ENCODE data around the gene GALNT13. TPM values are rescaled to one million over a fixed set of nuclear protein-coding genes. Genes with fewer than 3 reads are reported as not detected.

Gene GALNT13
- polyA plus RNA-seq, 1 donor, result 1.6 TPM

DNA sequence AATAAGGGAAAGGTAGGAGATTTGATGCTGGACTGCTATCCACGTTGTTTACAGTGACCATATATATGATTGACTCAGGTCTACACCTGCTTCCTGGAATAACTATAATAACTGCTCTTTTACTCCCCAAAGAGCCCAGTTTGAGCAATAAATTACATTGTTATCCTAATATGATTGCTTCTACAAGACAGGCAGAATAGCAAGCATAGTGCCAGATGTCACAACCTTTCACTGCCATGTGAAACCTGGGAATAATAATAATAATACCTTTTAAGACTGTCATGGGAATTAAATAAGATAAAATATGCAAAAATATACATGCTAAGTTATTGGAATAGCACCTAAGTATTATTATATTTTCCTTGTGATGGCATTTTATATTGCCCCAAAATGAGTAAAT, 298.7 kb downstream of the GALNT13 start:
- Histone ChIP-seq H3K9me3 (ENCODE audit: control insufficient read depth, low read depth, low read length) (no peaks in the 10 kb centered on the region), H3K36me3 (ENCODE audit: control insufficient read depth, insufficient read depth, low read length) (no peaks in the 10 kb centered on the region), H3K27me3 (ENCODE audit: control insufficient read depth, insufficient read depth, low read length) (no peaks in the 10 kb centered on the region), H3K4me1 (ENCODE audit: control insufficient read depth, insufficient read depth, low read length) (no peaks in the 10 kb centered on the region), H3K4me3 (ENCODE audit: low read length) (no peak overlapping the region), H3K27ac (ENCODE audit: low read length) (no peak overlapping the region)
- WGBS (ENCODE audit: insufficient coverage, low lambda C conversion rate), result no CpG with 5 or more reads among the region's 1 CpG
- DNase-seq, result no peak

DNA sequence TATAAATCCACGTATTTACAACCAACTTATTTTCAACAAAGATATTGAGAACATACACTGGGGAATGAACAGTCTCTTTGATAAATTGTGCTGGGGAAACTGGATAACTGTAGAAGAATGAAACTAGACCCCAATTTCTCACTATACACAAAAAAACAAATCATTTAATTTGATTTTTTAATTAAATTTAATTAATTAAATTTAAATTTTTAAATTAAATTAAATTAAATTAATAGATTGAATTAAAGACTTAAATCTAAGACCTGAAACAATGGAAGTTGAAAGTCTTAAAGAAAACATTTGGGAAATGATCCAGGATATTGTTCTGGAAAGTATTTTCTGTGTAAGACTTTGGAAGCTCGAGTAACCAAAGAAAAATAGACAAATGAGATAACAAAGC, 301.4 kb downstream of the GALNT13 start:
- DNase-seq, result no peak
- H3K27me3 ChIP-seq (ENCODE audit: control insufficient read depth, insufficient read depth, low read length), result no peaks in the 10 kb centered on the region
- H3K9me3 ChIP-seq (ENCODE audit: control insufficient read depth, low read depth, low read length), result no peaks in the 10 kb centered on the region
- H3K36me3 ChIP-seq (ENCODE audit: control insufficient read depth, insufficient read depth, low read length), result no peaks in the 10 kb centered on the region
- no peak overlapping the region for H3K4me3 ChIP-seq (ENCODE audit: low read length)
- no peak overlapping the region for H3K27ac ChIP-seq (ENCODE audit: low read length)
- H3K4me1 ChIP-seq (ENCODE audit: control insufficient read depth, insufficient read depth, low read length), result no peaks in the 10 kb centered on the region
- WGBS (ENCODE audit: insufficient coverage, low lambda C conversion rate), result 89% methylated on average over 2 of the region's 2 CpGs

DNA sequence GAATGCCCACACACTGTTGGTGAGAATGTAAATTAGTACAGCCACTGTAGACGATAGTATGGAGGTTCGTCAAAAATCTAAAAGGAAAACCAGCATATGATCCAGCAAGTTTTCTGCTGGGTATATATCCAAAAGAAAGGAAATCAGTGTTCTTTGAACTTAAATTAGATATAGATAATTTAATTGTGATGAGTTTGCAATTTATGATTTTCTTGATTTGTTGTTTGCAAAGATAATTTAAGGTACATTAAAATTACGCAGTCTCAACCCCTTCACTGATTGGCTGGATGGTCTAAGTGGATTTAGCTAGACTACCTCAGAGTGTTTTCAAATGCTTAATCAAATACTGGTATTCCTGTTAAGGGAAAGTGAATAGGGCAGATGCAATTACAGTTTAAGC, 302.2 kb downstream of the GALNT13 start:
- Histone ChIP-seq H3K36me3 (ENCODE audit: control insufficient read depth, insufficient read depth, low read length) (no peaks in the 10 kb centered on the region), H3K4me1 (ENCODE audit: control insufficient read depth, insufficient read depth, low read length) (no peaks in the 10 kb centered on the region), H3K27me3 (ENCODE audit: control insufficient read depth, insufficient read depth, low read length) (no peaks in the 10 kb centered on the region), H3K27ac (ENCODE audit: low read length) (no peak overlapping the region), H3K9me3 (ENCODE audit: control insufficient read depth, low read depth, low read length) (no peaks in the 10 kb centered on the region), H3K4me3 (ENCODE audit: low read length) (no peak overlapping the region)
- DNase-seq, result no peak
- 90% methylated on average over 3 of the region's 3 CpGs for WGBS (ENCODE audit: insufficient coverage, low lambda C conversion rate)

DNA sequence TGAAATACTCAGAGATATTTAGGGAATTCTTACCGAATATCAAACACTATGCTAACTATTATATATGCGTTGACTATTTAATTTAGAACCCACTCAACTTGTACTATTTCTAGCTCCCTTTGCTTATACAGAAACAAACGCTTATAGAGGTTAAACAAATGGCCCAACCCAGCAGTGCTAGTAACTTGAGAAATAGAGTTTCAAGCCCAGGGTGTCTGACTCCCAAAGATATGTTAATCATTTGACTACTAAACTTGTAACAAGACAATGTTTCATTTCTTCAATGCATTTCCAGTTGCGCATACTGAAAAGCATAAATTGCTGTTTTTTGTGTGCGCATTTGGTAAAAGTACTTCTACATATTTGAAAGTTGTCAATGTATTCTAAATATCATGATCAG, 310.3 kb downstream of the GALNT13 start:
- no peaks in the 10 kb centered on the region for H3K4me1 ChIP-seq (ENCODE audit: control insufficient read depth, insufficient read depth, low read length)
- WGBS (ENCODE audit: insufficient coverage, low lambda C conversion rate), result 84% methylated on average over 5 of the region's 5 CpGs
- no peak overlapping the region for H3K27ac ChIP-seq (ENCODE audit: low read length)
- DNase-seq, result no peak
- H3K36me3 ChIP-seq (ENCODE audit: control insufficient read depth, insufficient read depth, low read length), result no peaks in the 10 kb centered on the region
- no peaks in the 10 kb centered on the region for H3K27me3 ChIP-seq (ENCODE audit: control insufficient read depth, insufficient read depth, low read length)
- no peak overlapping the region for H3K4me3 ChIP-seq (ENCODE audit: low read length)
- H3K9me3 ChIP-seq (ENCODE audit: control insufficient read depth, low read depth, low read length), result peaks cover 12% of the 10 kb centered on the region

DNA sequence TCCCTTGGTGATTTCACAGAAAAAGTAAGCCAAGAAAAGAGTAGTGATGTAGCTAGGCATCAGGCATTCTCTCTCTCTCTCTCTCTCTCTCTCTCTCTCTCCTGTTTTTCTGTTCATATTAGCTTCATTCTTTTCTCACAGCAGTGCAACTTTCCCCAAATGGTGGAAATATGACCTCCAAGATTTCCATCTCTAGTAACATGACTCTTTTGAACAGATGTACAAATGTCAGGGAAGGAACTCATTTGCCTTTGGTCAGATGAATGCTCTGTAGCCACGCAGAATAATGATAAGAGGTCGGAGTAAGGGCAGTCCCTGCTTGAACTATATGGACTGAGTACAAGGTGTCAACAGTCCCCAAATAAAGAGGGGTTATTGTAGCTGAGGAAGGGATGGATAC, 316.2 kb downstream of the GALNT13 start:
- Histone ChIP-seq H3K4me1 (ENCODE audit: control insufficient read depth, insufficient read depth, low read length) (no peaks in the 10 kb centered on the region), H3K36me3 (ENCODE audit: control insufficient read depth, insufficient read depth, low read length) (no peaks in the 10 kb centered on the region), H3K4me3 (ENCODE audit: low read length) (no peak overlapping the region), H3K9me3 (ENCODE audit: control insufficient read depth, low read depth, low read length) (peaks cover 21% of the 10 kb centered on the region), H3K27ac (ENCODE audit: low read length) (no peak overlapping the region), H3K27me3 (ENCODE audit: control insufficient read depth, insufficient read depth, low read length) (no peaks in the 10 kb centered on the region)
- no peak for DNase-seq
- WGBS (ENCODE audit: insufficient coverage, low lambda C conversion rate), result no CpG with 5 or more reads among the region's 2 CpGs

DNA sequence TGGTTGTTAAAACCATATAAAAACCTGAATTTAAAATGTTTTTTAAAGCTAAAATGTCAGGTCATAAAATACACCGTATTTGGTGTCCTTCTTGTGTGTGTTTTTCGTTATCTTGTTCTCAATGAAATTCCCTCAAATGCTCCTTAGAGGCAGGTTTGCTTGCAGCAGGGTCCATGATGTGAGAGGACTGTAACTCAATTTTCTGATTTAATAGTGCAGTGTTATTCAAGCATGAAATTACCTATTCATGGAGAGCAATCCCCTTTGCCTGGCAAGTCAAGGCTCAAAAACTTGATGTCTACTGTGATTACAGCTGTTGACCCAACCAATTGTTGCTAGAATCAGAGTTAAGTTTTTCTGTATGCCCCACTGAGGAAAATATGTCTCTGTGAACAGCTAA, 318.2 kb downstream of the GALNT13 start:
- 90% methylated on average over 2 of the region's 2 CpGs for WGBS (ENCODE audit: insufficient coverage, low lambda C conversion rate)
- no peaks in the 10 kb centered on the region for H3K36me3 ChIP-seq (ENCODE audit: control insufficient read depth, insufficient read depth, low read length)
- no peaks in the 10 kb centered on the region for H3K4me1 ChIP-seq (ENCODE audit: control insufficient read depth, insufficient read depth, low read length)
- DNase-seq, result no peak
- peaks cover 16% of the 10 kb centered on the region for H3K9me3 ChIP-seq (ENCODE audit: control insufficient read depth, low read depth, low read length)
- no peak overlapping the region for H3K4me3 ChIP-seq (ENCODE audit: low read length)
- H3K27me3 ChIP-seq (ENCODE audit: control insufficient read depth, insufficient read depth, low read length), result no peaks in the 10 kb centered on the region
- H3K27ac ChIP-seq (ENCODE audit: low read length), result no peak overlapping the region

DNA sequence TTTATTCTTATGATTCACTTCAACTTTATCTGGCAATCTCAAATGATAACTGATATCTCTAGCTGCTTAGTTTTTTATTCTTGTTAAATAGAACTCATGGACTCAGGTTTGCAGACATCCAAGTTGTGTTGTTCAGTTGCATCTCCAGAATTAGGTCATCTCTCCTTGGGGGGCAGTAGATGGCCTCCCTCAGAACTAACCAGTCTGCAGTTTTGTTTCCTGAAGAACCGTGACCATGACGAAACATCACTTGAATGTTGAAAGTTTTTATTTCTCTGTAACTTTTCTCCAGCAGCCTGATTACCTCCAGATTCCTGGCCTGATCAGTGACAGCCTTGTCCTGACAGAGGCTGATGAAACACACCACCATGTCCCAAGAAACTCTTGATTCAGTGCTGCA, 321.5 kb downstream of the GALNT13 start:
- DNase-seq, result no peak
- H3K27ac ChIP-seq (ENCODE audit: low read length), result no peak overlapping the region
- no peaks in the 10 kb centered on the region for H3K27me3 ChIP-seq (ENCODE audit: control insufficient read depth, insufficient read depth, low read length)
- H3K4me3 ChIP-seq (ENCODE audit: low read length), result no peak overlapping the region
- no peaks in the 10 kb centered on the region for H3K36me3 ChIP-seq (ENCODE audit: control insufficient read depth, insufficient read depth, low read length)
- WGBS (ENCODE audit: insufficient coverage, low lambda C conversion rate), result no CpG with 5 or more reads among the region's 2 CpGs
- H3K4me1 ChIP-seq (ENCODE audit: control insufficient read depth, insufficient read depth, low read length), result no peaks in the 10 kb centered on the region
- peaks cover 5% of the 10 kb centered on the region for H3K9me3 ChIP-seq (ENCODE audit: control insufficient read depth, low read depth, low read length)

DNA sequence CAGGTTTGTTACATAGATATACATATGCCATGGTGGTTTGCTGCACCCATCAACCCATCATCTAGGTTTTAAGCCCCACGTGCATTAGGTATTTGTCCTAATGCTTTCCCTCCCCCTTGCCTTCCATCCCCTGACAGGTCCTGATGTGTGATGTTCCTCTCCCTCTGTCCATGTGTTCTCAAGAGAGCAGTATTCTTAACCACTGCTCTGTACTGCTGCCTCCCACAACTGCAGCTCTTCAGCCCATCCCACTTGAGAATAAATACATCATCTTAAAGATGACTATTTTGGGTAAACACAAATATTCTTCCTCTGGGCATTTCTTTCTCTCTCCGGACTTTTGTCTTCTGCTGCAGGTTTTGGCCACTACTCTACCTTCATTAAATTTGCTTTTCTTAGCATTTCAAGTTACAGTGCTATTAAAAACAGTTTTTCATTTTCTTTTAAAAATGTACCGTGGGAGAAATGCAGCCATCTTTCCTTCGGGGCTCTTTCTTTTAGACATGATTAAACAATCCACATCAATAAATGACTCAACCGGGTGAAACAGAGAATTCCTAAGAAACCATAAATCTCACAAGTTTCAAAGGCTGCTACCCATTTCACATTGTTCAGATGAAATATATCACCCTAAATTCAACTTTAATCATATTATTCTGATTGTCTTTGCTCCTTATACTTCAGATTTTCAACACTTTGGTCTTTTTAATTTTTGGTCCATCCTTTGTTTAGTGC, 323.4 kb downstream of the GALNT13 start:
- DNase-seq, result no peak
- H3K9me3 ChIP-seq (ENCODE audit: control insufficient read depth, low read depth, low read length), result peaks cover 5% of the 10 kb centered on the region
- no peak overlapping the region for H3K4me3 ChIP-seq (ENCODE audit: low read length)
- H3K27me3 ChIP-seq (ENCODE audit: control insufficient read depth, insufficient read depth, low read length), result no peaks in the 10 kb centered on the region
- H3K27ac ChIP-seq (ENCODE audit: low read length), result no peak overlapping the region
- H3K36me3 ChIP-seq (ENCODE audit: control insufficient read depth, insufficient read depth, low read length), result no peaks in the 10 kb centered on the region
- 100% methylated on average over 2 of the region's 5 CpGs for WGBS (ENCODE audit: insufficient coverage, low lambda C conversion rate)
- no peaks in the 10 kb centered on the region for H3K4me1 ChIP-seq (ENCODE audit: control insufficient read depth, insufficient read depth, low read length)

DNA sequence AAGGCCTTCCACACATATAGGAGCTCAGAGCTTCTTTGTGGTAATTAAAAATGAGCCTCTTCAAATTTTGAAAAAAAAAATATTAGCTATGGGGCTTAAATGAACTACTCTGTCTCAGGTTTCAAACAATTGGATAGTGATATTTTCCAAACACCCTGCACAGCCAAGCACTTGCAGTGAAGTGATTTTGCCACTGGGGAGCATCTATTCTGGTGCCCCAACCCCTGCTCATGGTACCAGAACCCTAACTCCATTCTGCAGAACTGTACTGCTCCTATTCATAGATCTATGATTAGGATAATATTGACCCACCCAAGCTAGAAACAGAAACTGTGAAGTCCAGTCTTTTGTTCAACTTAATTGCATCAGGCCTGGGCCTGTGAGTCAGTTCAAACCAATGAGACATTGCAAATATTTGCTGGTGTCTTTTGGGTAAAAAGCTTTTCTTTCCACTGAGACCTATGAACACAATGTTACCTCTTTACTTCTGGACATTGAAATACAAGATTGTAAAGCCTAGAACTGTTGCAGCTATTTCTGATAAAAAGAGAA, 324.0 kb downstream of the GALNT13 start:
- Histone ChIP-seq H3K27ac (ENCODE audit: low read length) (no peak overlapping the region), H3K36me3 (ENCODE audit: control insufficient read depth, insufficient read depth, low read length) (no peaks in the 10 kb centered on the region), H3K4me1 (ENCODE audit: control insufficient read depth, insufficient read depth, low read length) (no peaks in the 10 kb centered on the region), H3K4me3 (ENCODE audit: low read length) (no peak overlapping the region), H3K9me3 (ENCODE audit: control insufficient read depth, low read depth, low read length) (peaks cover 5% of the 10 kb centered on the region), H3K27me3 (ENCODE audit: control insufficient read depth, insufficient read depth, low read length) (no peaks in the 10 kb centered on the region)
- no peak for DNase-seq

DNA sequence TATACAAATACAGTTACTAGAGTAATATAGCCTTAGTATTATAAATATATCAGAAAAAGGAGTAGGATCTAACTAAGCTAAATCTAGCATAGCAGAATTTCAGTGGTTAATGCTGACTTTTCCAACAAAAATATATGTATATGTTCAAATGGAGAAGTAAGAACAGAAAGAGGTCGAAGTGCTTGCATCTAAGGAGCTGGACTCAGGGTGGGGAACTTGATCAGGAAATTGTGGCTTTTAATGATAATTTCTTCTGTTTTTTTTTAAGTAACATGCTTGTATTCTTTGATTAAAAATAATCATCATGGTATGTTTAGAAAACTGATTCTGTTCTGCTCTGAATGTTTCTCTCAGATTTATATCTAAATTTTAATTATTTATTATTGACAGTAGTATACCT, 327.1 kb downstream of the GALNT13 start:
- Histone ChIP-seq H3K9me3 (ENCODE audit: control insufficient read depth, low read depth, low read length) (no peaks in the 10 kb centered on the region), H3K27ac (ENCODE audit: low read length) (no peak overlapping the region), H3K27me3 (ENCODE audit: control insufficient read depth, insufficient read depth, low read length) (no peaks in the 10 kb centered on the region), H3K4me1 (ENCODE audit: control insufficient read depth, insufficient read depth, low read length) (no peaks in the 10 kb centered on the region), H3K4me3 (ENCODE audit: low read length) (no peak overlapping the region), H3K36me3 (ENCODE audit: control insufficient read depth, insufficient read depth, low read length) (no peaks in the 10 kb centered on the region)
- no peak for DNase-seq
- WGBS (ENCODE audit: insufficient coverage, low lambda C conversion rate), result 100% methylated on average over 1 of the region's 1 CpG

DNA sequence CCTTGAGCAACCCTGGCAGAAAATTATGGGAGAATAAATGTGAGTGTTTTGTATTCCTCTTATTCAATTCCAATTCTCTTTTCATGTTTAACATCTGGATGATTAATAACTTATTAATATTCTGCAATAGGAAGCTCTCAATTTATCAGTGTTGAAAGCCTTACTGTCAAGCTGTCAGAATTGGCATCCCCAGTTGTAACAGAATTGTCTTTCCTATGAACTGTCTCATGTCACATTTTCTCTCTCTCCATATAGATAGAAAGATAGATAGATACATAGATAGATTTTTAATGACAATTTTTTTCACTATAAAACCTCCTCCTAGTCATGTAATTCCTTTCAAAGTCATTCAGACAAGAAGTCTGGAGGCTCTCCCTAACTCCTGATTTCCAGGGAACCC, 331.5 kb downstream of the GALNT13 start:
- Histone ChIP-seq H3K9me3 (ENCODE audit: control insufficient read depth, low read depth, low read length) (no peaks in the 10 kb centered on the region), H3K27ac (ENCODE audit: low read length) (no peak overlapping the region), H3K36me3 (ENCODE audit: control insufficient read depth, insufficient read depth, low read length) (no peaks in the 10 kb centered on the region), H3K27me3 (ENCODE audit: control insufficient read depth, insufficient read depth, low read length) (no peaks in the 10 kb centered on the region), H3K4me3 (ENCODE audit: low read length) (no peak overlapping the region), H3K4me1 (ENCODE audit: control insufficient read depth, insufficient read depth, low read length) (no peaks in the 10 kb centered on the region)
- DNase-seq, result no peak
